GM21529 (cell line): ENCODE measurements around the gene GRID2.

Source experiments
- ATAC-seq: cut with Tn5 transposase; IDR thresholded peaks from one replicate; pipeline ENCODE4 v1.9.1; 2021; ENCODE audit not compliant: unreplicated experiment

GRID2 gene

DNA sequence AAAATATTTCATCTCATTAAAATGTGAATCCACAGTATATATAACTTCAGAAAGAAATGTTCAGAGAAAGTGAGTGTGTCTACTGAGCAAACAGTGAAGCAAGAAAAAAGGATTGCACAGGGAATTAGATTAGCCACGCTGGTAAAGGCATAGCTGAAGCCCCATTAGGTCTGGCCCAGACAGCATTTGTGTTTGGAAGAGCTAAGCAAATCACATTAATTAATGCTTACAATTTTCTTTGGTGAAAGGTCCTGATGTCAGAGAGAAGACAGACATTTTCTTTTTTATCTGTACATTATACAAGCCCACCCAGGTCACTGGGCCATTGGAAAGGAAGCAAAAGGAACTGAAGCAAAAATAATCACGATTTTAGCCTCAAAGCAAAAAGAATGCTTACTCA, 354.6 kb downstream of the GRID2 start:
- ATAC-seq = no peak

DNA sequence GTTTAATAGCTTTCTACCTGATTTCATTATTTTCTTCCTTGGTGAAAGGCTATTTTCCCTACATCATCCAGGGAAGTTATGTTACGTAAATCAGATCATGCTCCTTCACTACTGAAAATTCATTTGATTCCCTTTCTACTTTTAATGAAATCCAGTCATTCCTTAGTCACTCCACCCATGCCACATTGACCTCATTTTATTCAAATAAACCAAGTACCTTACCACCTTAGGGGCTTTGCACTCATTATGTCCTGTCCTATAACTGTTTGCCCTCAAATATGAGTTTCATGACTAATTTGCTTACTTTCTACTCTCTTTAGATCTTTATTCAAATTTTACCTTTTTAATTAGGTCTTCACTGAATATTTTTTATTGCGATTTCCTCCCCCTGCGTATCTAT, 374.0 kb downstream of the GRID2 start:
- no peak for ATAC-seq

DNA sequence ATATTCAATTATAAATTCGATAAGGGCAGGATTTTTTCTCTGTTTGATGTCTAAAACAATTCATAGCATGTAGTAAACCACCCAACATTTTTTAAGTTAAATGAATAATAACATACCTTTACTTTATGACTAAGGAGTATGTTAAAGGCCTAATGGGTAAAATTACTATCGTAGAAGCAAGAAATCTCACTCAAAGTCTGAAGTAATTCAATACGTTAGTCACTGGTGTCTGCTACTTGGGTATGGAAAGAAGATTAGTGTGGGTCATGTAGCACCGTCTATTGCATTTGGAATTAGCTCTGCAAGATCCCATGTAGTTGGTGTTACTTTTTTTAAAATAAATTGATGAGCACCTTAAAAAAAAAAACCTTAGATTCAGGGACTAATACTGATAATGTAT, 374.5 kb downstream of the GRID2 start:
- ATAC-seq = no peak

DNA sequence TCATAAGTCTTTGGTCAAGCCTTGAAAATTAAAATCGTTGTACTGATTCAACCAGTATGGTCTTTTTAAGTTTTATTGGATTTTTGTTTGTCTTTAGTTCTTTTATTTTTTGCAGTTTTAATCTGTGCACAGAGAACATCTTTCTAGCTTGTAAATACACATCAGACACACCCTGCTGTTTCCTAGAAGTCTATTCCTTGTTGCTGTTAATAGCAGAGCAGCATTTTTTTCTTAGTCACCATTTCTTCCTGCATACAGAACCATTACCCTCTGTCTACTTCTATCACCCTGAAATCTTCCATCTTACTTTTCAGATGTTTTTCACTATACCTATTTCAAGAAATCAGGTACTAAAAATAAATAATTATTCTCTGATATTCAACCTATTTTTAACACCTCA, 375.4 kb downstream of the GRID2 start:
- no peak for ATAC-seq

DNA sequence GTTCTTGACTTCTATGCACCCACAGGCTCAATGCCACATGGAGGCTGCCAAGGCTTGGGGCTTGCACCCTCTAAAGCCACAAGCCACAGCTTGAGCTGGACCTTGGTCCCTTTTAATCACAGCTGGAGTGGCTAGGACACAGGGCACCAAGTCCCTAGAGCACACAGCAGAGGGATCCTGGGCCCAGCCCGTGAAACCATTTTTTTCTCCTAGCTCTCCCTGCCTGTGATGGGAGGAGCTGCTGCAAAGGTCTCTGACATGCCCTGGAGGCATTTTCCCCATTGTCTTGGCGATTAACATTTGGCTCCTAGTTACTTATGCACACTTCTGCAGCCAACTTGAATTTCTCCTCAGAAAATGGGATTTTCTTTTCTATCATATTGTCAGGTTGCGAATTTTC, 410.9 kb downstream of the GRID2 start:
- no peak for ATAC-seq

DNA sequence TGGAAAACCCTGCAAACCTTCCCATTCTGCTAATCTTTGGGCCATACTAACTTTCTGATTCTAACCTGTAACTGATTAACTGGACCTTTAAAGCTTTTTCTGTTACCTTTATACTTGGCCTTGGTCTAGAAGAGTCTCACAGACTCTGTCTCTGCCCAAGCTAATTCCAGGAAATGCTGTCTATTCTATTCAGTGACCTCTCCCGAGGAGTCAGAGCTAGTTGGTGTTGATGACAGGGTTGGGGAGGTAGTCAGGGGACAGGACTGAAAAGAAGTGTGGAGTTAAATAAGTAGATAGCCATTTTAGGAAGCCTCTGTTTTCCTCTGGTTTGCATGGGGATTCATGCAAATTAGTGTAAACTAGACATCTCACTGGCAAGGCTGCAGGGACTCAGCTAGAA, 429.5 kb downstream of the GRID2 start:
- ATAC-seq = no peak

DNA sequence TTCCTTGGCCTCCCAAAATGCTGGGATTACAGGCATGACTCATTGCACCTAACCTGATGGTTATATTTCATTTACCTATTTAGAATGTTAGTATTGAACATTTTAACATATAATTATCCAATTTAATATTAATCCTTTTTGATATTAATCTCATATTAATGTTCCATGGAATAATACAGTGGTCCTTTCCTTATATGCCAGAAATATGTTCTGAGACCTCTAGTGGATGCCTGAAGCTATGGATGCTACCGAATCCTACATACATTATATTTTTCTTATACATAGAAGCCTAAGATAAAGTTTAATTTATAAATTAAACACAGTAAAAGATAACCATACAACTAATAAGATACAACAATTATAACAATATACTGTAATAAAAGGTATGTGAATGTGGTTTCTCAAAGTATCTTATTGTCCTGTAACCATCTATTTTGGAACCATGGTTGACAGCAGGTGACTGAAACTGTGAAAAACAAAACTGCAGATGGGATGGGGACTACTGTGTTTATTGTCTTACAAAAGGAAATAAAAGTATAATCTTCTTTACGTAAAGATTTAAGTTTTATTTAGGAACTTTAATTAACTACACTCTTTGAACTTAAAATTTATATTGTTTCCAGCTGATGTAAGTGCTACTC, 431.4 kb downstream of the GRID2 start:
- no peak for ATAC-seq

DNA sequence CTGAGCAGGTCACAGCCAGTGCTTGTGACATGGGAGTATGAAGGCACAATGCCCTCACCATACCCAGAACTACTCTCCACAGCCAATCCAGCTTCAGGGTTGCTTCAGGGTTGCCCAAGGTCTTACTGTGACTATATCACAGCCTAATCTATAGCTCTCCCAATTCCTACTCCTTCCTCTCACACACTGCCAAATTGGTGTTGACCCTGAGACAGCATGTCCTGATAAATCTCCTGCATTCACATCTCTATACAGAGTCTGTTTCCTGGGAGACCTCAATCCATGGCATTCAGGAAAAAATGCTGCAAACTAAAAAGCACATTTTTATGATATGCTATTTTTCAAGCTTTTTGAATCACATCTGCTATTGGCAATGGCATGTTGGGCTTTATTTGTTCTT, 456.7 kb downstream of the GRID2 start:
- no peak for ATAC-seq

DNA sequence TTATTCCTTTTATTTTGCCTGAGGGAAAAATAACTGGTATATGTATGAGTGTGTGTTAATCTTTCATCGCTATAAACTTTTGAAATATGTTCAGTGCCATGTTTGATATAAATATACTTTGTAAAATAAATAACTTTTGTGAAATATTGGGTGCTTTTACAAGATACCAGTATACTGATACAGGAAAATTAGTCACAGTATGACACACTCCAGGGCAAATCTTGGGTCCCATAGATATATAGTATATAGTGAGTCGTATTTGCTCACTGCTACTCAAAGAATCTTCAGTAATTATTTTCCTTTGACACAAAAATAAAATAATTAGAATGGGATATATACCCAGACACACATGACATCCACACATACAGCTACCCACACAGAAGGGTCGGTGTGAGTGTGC, 472.3 kb downstream of the GRID2 start:
- ATAC-seq = no peak

DNA sequence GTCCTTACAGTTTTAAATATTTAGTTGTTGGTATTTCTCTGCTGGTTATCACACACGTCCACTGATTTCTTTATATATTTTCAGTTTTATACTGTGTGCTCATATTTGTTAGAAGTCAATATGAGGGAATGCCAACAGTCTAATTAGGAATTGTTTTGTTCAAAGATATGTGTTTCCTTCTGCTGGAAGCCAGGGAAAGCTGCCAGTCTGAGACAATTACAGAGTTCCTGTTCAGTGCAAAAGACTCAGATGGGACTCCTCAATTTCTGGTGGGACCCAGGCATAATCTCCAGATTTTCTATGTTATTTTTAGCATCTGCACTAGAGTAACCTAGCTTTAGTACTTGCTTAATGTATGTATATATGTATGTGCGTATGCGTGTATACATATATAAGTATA, 486.0 kb downstream of the GRID2 start:
- ATAC-seq = no peak

DNA sequence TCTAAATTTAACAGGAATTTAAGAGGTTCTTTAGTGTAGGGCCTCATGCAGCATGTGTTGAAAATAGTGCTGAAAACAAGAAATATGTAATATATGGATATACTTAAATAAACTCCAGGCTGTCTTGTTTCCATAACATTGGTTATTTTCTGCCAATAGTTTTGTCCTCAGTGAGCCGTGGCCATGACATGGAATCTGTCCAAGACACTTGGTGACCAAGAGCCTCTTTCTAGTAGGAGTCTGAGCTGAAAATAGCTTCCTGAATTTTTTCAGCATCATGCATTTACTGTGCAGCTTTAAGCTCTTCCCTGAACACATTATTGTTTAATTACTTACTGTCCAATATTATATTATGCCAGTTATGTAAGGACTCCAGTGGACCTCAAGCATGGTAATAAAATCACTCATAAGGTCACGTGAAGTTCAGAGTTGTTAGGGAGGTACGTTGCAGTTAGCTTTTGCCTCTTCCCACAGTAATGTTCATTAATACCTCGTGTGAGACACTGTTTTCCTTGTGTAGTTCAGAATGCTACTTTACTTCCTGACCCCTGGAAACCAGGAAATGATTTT, 488.2 kb downstream of the GRID2 start:
- ATAC-seq = no peak

DNA sequence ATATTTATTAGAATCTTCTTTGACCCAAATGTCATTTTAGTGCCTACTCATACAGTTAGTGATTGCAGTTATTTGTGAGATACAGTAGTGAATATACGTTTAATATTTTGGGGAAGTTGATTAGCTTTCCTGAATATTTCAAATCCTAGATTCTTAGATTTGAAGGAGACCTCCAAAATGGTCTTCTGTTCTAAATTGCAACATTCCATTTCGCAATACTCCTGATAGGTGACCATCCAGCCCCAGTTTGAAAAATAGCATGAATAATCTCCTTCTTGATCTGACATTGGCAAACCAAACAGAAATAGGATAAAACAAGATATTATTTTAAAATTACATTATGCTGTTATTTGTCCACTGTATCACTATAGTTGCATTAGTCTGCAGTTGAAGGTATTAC, 505.6 kb downstream of the GRID2 start:
- no peak for ATAC-seq

DNA sequence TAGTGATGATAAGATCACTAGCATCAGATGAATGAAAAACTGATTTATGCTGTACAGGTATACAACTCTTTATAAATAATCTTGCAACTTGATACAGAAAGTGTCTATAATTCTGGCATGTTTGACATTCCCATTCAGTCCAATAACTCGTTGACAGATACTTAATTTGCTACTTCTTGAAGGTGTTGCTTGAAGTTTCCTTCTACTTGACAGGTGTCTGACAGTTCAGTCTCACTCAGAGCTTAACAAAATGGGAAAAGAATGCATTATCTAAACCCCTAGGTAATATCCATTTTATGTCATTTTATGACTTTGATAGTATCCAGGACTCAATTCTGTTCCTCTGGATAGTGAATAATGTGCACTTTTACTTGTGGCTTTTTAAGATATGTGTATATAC, 508.9 kb downstream of the GRID2 start:
- ATAC-seq = no peak

DNA sequence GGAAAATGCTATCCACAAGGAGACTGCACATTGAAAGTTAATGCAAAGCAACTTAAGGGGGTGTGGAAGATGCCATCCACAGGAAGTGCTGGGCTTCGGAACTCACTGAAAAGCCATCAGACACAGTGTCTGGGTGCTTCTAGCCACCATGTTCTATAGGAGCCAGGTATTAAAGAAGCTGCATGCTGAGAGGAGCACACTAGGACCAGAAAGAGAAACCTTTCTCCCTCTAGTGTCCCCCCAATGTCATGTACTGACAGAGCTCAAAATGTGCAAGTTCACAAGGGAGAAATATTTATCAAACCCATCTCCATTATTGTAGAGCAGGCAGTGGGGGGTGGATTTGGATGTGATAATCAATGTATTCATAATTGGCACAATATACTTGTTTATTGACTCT, 510.9 kb downstream of the GRID2 start:
- no peak for ATAC-seq

DNA sequence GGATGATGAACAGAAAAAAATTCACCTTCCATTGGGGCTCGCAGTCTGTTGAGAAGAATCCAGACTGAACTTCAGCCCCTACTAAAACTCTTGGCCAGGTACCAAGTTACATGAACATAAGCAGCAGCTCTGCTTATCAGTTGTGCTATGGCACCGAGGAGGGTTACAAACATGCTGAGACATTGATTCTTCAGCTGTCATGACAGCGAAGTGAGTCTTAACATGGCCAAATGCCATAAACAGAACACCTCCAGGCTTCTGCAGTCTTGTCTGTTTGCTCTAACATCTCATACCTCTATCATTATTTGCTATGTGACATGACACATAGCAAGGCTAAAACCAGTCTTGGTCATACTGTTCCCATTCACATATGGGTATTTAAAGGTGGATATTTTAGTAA, 521.5 kb downstream of the GRID2 start:
- no peak for ATAC-seq

DNA sequence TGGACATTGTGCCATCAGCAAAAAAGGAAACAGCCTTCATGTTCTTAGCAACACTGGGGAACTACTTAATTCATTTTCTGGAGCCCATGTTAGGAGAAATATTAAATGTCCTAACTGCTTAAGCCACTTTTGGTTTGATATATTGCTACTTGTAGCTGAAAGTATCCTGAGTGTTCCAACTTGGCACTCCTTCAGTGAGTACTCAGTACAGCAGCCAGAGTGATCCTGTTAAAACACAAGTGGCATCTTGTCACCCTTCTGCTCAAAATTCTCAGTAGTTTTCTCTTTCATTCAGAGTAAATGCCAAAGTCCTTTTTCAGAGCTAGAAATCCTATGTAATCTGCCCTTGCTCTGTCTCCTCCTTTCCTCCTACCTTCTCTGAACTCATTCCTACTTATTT, 522.0 kb downstream of the GRID2 start:
- ATAC-seq = no peak

DNA sequence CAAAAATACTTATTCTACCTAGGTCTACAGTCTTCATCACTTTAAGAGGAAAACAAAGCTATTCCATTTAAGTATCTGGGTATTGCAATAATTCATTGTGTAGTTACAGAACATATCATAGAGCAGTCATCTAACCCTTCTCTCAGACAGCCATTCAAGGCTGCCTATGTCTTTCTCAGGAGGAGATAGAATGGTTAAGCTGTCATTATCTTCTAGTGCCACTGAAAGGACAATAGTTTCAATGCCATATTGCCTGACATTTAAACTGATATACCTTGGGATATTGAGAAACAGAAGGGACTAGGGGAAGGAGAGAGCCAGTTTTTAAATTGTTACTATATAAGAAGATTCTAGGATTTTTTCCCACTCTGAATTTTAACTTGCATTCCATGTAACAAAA, 527.0 kb downstream of the GRID2 start:
- ATAC-seq = no peak

DNA sequence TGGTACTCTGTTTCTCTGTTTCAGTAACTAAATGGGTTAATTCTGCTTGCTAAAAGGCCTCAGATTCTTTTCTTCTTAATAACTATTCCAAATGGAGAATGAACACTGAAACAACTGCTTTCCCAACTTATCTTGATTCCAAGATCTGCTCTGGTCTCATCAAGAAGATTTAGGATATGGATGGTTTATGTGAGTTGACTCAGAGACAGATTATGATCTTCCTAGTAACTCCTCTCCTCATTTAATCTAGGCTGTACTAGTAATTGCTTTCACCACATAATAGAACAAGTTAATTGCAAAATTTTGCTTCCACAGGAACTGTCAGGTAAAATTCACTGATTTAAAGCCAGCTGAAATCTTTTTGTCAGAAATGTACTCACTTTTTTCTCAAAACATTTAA, 537.1 kb downstream of the GRID2 start:
- ATAC-seq = no peak

DNA sequence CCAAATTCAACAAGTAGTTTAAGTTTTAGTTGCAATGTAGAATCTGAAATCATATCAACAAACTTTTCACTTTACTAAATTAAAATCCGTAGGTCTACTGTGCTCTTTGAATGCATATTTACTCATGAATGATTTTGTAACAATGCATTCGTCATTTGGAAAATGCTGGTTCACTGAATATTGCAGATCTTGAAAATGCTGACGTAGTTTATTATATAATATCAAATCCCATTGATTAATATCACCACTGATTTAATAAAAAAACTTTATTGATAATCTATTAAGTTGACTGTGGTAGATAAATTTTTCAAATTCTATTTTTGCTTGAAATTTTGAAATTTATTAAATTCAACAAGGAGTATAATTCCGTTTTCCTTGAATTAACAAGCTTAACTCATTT, 540.0 kb downstream of the GRID2 start:
- no peak for ATAC-seq

DNA sequence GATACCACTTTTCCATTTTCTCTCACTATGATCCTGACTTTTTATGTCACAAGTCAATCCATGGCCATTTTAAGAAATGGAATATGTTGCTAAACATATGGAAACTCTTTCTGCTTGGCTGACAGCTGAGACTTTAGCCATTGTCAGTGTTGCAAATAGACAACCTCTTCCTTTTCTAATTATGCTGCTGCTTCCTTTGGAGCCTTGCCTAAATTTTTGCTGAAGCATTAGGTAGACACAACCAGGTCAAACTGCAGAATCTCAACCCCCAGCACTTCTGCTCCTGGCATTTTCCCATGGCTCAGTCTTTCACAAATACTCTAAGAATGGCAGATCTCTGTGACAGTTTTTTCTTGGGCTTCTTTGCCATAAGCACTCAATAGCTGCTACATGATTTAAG, 543.3 kb downstream of the GRID2 start:
- ATAC-seq = no peak

DNA sequence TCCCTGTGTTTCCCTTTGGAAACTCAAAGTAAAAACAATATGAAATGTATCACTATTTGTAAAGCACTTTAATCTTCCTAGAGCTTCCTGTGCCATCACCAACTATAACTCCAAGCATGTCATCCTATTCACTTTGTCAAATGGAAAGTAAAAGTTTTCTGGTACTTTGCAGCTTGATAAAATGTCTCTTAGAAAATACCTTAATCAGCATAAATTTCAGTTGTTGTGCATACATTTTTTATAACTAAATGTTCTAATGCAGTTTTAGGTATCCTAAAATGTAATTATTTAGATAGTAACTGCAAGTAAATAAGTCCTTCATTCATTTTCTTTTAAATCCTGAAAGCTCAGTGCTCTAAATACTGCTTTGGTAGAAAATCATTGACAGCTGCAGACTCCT, 558.7 kb downstream of the GRID2 start:
- no peak for ATAC-seq

DNA sequence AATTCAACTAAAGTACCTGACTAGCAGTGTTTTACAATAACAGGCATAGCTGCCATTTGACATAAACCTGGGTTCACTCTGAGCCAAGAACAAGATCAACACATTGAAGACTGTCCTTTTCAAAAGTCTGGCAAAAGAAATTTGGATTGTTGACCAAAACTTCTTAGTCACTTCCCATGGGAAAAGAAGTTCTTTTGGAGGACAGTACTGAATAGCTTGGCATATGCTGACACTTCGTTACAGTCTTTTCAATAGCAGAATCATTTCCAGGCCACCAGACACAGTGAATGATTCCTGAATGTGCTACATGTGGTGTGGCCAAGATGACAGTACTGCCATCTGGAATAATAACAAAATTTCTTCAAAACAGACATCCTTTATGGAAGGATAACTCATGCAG, 560.3 kb downstream of the GRID2 start:
- no peak for ATAC-seq

DNA sequence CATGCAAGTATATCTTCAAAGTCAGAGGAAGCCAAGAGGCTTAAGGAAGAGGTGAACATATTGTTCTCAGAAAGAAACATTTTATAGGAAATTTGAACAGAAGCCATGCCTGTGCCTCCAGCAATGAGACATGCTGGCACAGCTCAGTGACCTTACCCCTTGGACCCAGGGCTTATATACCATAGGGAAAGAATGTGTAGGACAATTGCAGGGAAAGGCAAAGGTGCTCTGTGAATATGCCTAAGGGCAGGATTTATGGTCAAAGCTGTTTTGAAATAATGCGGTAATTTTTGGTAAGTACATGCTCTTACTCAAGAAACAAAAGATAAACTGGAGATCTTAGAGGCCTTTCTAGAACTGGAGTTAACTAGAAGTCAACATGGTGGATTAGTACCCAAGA, 568.8 kb downstream of the GRID2 start:
- ATAC-seq = no peak
